ENCODE results near the gene UBAC2. TPM values are rescaled to one million over a fixed set of nuclear protein-coding genes. Genes with fewer than 3 reads are reported as not detected.

UBAC2 gene
- total RNA-seq, 1 donor from 2014 or later: 52.6 TPM

DNA sequence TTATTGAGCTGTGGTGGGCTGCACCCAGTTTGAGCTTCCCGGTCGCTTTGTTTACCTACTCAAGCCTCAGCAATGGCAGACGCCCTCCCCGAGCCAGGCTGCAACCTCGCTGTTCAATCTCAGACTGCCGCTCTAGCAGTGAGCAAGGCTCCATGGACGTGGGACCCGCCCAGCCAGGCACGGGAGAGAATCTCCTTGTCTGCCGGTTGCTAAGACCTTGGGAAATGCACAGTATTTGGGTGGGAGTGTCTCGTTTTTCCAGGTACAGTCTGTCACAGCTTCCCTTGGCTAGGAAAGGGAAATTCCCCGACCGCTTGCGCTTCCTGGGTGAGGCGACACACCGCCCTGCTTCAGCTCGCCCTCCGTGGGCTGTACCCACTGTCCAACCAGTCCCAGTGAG is 27.7 kb upstream of the UBAC2 start:
- Mint-ChIP-seq H3K4me1 (peaks cover 10% of the 10 kb centered on the region), H3K27me3 (peaks cover 19% of the 10 kb centered on the region), H3K27ac (no peak overlapping the region), H3K4me3 (no peak overlapping the region), H3K9me3 (peaks cover 6% of the 10 kb centered on the region), H3K36me3 (ENCODE audit: low read depth) (no peaks in the 10 kb centered on the region)
- intact Hi-C loops (cut with micrococcal nuclease): no loop called here
- DNase-seq: no peak

GRCh38 chr13:99173606-99174005 is 27.0 kb upstream of the UBAC2 start:
- Mint-ChIP-seq H3K27me3 (peaks cover 21% of the 10 kb centered on the region), H3K27ac (peak overlapping the region; percentile 0), H3K9me3 (peaks cover 5% of the 10 kb centered on the region), H3K4me3 (no peak overlapping the region), H3K4me1 (peaks cover 17% of the 10 kb centered on the region), H3K36me3 (ENCODE audit: low read depth) (no peaks in the 10 kb centered on the region)
- intact Hi-C loops (cut with micrococcal nuclease): no loop called here
- no peak for DNase-seq

DNA sequence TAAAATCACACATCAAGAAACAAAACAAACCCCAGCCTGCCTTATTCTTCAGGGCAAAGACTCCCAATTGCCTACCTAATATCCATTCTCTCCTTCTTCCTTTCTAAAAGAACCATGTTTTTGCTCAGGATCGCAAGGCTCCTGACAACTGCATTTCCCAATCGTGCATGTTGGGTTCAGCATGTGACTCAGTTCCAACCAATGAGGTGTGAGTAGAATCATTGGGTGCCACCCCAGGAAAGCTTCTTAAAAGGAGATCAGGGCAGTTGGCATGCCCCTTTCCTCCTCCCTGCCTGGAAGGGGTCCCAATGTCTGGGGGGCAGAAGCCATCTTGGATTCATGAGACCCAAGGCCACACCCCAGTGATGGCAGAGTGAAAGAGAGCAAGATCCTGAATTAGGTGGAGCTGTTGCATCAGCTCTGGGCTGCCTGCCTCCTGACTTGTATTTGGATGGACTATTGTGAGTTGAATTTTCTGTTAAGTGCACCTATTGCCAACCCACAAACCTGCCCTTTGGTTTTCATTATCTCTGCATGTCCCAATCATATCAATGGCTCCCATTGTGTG is 26.0 kb upstream of the UBAC2 start:
- Mint-ChIP-seq H3K27ac (no peak overlapping the region), H3K4me1 (peaks cover 23% of the 10 kb centered on the region), H3K9me3 (peaks cover 1% of the 10 kb centered on the region), H3K27me3 (peaks cover 17% of the 10 kb centered on the region), H3K36me3 (ENCODE audit: low read depth) (no peaks in the 10 kb centered on the region), H3K4me3 (no peak overlapping the region)
- DNase-seq: no peak
- intact Hi-C loops (cut with micrococcal nuclease): no loop called here

DNA sequence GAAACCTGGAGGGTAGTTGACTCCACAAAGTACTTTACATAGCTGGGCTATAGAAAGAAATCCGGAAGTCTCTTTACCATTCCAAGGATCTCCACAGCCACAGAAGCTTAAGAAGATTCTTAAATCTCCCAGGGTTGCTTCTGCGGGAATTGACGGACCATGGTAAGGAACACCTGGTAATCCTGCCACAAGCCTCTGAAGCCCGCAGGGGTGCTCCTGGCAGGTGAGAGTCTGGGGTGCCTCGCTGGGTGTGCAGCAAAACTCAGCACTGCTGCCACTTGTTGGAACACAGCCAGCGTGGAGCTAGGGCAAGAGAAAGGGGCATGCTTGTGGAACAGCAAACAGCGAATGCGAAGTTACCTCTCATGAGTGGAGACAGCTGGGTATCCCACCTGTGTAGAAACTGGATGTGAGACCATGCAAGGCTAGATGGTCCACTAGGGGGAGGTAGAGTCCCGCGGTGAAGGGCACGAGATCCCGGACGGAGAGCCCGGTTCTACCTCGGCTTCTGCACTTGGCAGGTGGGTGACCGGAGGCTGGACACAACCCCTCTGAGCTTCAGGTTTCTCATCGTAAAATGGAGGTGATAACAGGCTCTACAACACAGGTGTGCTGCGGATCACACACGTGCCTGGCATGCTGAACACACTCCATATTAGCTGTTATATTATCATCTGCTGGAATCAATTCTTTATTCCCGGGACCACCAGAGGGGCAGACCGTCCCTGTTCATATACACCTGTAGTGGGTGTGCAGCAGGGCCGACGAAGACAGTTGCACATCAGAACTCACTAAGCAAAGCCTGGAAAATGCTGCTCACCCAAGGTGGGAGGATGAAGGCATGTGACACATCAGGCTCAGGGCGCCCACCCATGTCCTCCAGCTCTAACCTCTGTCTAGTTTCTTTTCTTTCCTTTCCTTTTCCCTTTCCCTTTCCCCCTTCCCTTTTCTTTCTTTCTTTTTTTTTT is 24.1 kb upstream of the UBAC2 start:
- no peak overlapping the region for H3K27ac Mint-ChIP-seq
- H3K36me3 Mint-ChIP-seq (ENCODE audit: low read depth): no peaks in the 10 kb centered on the region
- peaks cover 3% of the 10 kb centered on the region for H3K9me3 Mint-ChIP-seq
- intact Hi-C loops (cut with micrococcal nuclease): loop anchor here (1.0 to 2.0 kb wide), 3 partner anchors 53 to 260 kb away; no protein-coding TSS in a partner anchor
- peak overlapping the region; percentile 57 for H3K4me3 Mint-ChIP-seq
- DNase-seq: peak; percentile 93
- H3K27me3 Mint-ChIP-seq: peaks cover 9% of the 10 kb centered on the region
- peaks cover 31% of the 10 kb centered on the region for H3K4me1 Mint-ChIP-seq

DNA sequence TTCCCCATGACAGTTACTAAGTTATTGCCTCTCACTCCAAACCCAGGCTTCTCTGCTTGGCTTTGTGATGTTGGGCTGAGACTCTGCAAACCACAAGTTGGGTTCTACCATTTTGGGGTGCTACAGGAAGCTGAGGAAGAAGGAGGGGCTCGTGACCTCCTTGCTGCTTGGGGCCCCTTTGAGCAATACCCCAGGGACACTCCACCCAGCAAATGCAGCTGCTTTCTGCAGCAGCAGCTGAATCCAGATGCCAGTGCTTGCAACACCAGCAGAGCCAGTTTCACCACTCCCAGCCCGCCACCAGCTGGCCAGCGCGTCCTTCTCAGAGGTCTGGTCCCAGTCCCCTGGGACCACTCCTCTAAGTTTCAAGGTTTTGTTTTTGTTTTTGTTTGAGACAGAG is 22.0 kb upstream of the UBAC2 start:
- intact Hi-C loops (cut with micrococcal nuclease): no loop called here
- Mint-ChIP-seq H3K4me1 (peaks cover 31% of the 10 kb centered on the region), H3K36me3 (ENCODE audit: low read depth) (peaks cover 1% of the 10 kb centered on the region), H3K4me3 (no peak overlapping the region), H3K27me3 (peaks cover 7% of the 10 kb centered on the region), H3K9me3 (peaks cover 4% of the 10 kb centered on the region), H3K27ac (no peak overlapping the region)
- DNase-seq: peak; percentile 65

GRCh38 chr13:99179460-99179859 is 21.2 kb upstream of the UBAC2 start:
- peaks cover 31% of the 10 kb centered on the region for H3K4me1 Mint-ChIP-seq
- H3K4me3 Mint-ChIP-seq: no peak overlapping the region
- intact Hi-C loops (cut with micrococcal nuclease): no loop called here
- H3K36me3 Mint-ChIP-seq (ENCODE audit: low read depth): peaks cover 1% of the 10 kb centered on the region
- H3K27ac Mint-ChIP-seq: no peak overlapping the region
- H3K27me3 Mint-ChIP-seq: peaks cover 7% of the 10 kb centered on the region
- no peak for DNase-seq
- H3K9me3 Mint-ChIP-seq: peaks cover 4% of the 10 kb centered on the region

DNA sequence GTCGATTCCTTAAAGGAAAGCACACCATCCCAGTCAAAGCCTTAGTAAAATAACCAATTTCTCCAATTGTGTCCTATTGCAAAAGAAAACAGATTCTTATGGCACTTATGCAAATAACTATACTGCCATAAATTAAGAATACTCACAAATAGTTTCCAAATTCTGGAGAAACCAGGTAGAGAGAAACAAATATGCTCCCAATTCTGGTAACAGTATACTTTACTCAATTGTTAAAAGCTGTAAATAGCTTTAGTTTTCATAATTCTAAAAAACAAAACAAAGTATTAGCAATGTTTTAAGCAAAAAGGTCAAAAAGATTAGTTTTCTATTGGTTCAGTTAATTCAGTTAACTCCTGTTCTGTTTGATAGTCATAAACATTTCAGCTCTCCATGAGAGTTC is 18.2 kb upstream of the UBAC2 start:
- Mint-ChIP-seq H3K9me3 (peaks cover 4% of the 10 kb centered on the region), H3K4me1 (peaks cover 23% of the 10 kb centered on the region), H3K36me3 (ENCODE audit: low read depth) (peaks cover 1% of the 10 kb centered on the region), H3K27ac (no peak overlapping the region), H3K27me3 (peaks cover 2% of the 10 kb centered on the region), H3K4me3 (no peak overlapping the region)
- intact Hi-C loops (cut with micrococcal nuclease): no loop called here
- DNase-seq: no peak

DNA sequence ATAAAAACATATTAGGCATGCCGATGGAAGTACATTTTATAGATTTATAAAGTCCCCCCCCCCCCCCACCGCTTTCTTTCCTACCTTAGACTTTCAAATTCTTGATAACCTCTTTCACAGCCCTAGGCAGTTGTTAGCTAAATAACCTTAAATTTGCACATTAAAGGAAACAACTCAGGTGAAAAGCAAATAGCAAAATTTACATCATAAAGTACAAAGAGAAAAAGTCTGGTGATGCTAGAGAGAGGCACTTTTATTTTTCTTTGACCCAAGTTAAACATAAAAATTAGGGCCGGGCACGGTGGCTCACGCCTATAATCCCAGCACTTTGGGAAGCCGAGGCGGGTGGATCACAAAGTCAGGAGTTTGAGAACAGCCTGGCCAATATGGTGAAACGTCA is 15.0 kb upstream of the UBAC2 start:
- H3K4me1 Mint-ChIP-seq: peaks cover 2% of the 10 kb centered on the region
- H3K4me3 Mint-ChIP-seq: no peak overlapping the region
- H3K36me3 Mint-ChIP-seq (ENCODE audit: low read depth): peaks cover 1% of the 10 kb centered on the region
- no peak for DNase-seq
- intact Hi-C loops (cut with micrococcal nuclease): no loop called here
- no peaks in the 10 kb centered on the region for H3K27me3 Mint-ChIP-seq
- no peak overlapping the region for H3K27ac Mint-ChIP-seq
- H3K9me3 Mint-ChIP-seq: peaks cover 4% of the 10 kb centered on the region

GRCh38 chr13:99190147-99190985 is 10.3 kb upstream of the UBAC2 start:
- no peak for DNase-seq
- Mint-ChIP-seq H3K27me3 (peaks cover 3% of the 10 kb centered on the region), H3K4me3 (no peak overlapping the region), H3K27ac (no peak overlapping the region), H3K9me3 (no peaks in the 10 kb centered on the region), H3K36me3 (ENCODE audit: low read depth) (no peaks in the 10 kb centered on the region), H3K4me1 (peaks cover 6% of the 10 kb centered on the region)
- intact Hi-C loops (cut with micrococcal nuclease): no loop called here

GRCh38 chr13:99191336-99191899 is 9.2 kb upstream of the UBAC2 start:
- DNase-seq: no peak
- Mint-ChIP-seq H3K4me3 (no peak overlapping the region), H3K4me1 (peaks cover 6% of the 10 kb centered on the region), H3K9me3 (no peaks in the 10 kb centered on the region), H3K27me3 (peaks cover 3% of the 10 kb centered on the region), H3K27ac (no peak overlapping the region), H3K36me3 (ENCODE audit: low read depth) (no peaks in the 10 kb centered on the region)
- intact Hi-C loops (cut with micrococcal nuclease): no loop called here

DNA sequence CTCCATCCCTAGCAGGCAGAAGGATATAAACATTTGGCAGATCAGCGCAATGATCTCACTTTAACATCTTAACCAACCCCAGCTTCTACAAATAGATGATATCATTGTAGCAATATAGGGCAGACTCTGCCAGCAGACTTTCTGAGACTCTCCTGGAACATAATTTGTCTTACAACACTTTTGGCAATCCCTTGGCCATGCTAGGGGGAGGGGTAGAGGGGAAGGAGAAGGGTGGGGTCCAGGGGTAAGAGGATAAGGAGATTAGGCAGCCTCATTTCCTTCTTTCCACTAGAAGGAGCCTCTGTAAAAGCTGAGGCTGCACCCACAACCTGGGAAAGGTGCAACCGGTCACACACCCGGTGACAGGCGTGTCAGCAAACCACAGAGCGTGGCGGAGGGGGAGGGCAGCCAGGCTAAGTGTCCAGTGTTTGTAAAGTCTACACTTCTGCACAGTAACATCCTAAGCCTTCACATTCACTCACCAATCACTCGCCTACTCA is 8.7 kb upstream of the UBAC2 start:
- Mint-ChIP-seq H3K9me3 (no peaks in the 10 kb centered on the region), H3K27ac (no peak overlapping the region), H3K4me3 (no peak overlapping the region), H3K27me3 (peaks cover 3% of the 10 kb centered on the region), H3K36me3 (ENCODE audit: low read depth) (no peaks in the 10 kb centered on the region), H3K4me1 (peaks cover 6% of the 10 kb centered on the region)
- DNase-seq: no peak
- intact Hi-C loops (cut with micrococcal nuclease): no loop called here

DNA sequence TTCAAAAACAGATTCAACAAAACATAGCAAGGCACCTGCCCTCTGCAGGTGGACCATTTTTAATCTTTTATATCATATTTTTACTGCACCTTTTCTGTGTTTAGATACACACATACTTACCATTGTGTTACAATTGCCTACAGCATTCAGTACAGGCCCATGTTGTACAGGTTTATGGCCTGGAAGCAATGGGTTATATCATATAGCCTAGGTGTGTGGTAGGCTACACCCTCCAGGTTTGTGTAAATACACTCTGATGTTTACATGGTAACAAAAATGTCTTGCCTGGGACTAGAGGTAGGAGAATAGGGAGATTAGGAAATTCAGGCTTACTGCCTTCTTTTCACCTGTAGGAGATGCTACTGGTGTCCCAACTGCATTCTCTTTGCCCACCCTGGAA is 8.2 kb upstream of the UBAC2 start:
- peaks cover 6% of the 10 kb centered on the region for H3K4me1 Mint-ChIP-seq
- no peaks in the 10 kb centered on the region for H3K9me3 Mint-ChIP-seq
- H3K4me3 Mint-ChIP-seq: no peak overlapping the region
- DNase-seq: no peak
- H3K27me3 Mint-ChIP-seq: peaks cover 3% of the 10 kb centered on the region
- H3K36me3 Mint-ChIP-seq (ENCODE audit: low read depth): no peaks in the 10 kb centered on the region
- intact Hi-C loops (cut with micrococcal nuclease): no loop called here
- H3K27ac Mint-ChIP-seq: no peak overlapping the region

GRCh38 chr13:99193152-99193551 is 7.5 kb upstream of the UBAC2 start:
- intact Hi-C loops (cut with micrococcal nuclease): no loop called here
- DNase-seq: no peak
- Mint-ChIP-seq H3K36me3 (ENCODE audit: low read depth) (no peaks in the 10 kb centered on the region), H3K27ac (no peak overlapping the region), H3K27me3 (peaks cover 3% of the 10 kb centered on the region), H3K4me3 (no peak overlapping the region), H3K9me3 (no peaks in the 10 kb centered on the region), H3K4me1 (peaks cover 6% of the 10 kb centered on the region)
